ENCODE measurements around the gene DEPDC5. TPM values are rescaled to one million over a fixed set of nuclear protein-coding genes. Genes with fewer than 3 reads are reported as not detected.

DEPDC5 gene
- total and polyA plus RNA-seq, 9 of the 15 experiments (the other 6 are each of a cell fraction or from before 2014, with no cell fraction given) = 2.3 to 12.3 (median 10.7) TPM

DNA sequence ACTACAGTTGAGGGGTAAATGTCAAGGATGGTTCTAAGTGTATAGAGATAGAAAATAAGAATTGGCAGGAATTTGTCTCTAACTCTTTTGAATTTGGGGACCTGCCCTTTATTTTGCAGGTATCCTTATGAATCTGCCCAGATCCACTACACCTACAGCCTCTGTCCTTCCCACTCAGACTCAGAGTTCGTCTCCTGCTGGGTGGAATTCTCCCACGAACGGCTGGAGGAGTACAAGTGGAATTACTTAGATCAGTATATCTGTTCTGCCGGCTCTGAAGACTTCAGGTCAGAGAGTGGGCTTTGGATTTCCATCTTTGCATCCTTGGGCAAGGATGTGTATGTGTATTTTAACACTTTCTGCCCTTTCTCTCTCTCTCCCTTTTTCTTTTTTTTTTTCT is 89.7 kb downstream of the DEPDC5 start (continued):
- TF ChIP-seq, protein P1, sequence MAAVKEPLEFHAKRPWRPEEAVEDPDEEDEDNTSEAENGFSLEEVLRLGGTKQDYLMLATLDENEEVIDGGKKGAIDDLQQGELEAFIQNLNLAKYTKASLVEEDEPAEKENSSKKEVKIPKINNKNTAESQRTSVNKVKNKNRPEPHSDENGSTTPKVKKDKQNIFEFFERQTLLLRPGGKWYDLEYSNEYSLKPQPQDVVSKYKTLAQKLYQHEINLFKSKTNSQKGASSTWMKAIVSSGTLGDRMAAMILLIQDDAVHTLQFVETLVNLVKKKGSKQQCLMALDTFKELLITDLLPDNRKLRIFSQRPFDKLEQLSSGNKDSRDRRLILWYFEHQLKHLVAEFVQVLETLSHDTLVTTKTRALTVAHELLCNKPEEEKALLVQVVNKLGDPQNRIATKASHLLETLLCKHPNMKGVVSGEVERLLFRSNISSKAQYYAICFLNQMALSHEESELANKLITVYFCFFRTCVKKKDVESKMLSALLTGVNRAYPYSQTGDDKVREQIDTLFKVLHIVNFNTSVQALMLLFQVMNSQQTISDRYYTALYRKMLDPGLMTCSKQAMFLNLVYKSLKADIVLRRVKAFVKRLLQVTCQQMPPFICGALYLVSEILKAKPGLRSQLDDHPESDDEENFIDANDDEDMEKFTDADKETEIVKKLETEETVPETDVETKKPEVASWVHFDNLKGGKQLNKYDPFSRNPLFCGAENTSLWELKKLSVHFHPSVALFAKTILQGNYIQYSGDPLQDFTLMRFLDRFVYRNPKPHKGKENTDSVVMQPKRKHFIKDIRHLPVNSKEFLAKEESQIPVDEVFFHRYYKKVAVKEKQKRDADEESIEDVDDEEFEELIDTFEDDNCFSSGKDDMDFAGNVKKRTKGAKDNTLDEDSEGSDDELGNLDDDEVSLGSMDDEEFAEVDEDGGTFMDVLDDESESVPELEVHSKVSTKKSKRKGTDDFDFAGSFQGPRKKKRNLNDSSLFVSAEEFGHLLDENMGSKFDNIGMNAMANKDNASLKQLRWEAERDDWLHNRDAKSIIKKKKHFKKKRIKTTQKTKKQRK (IDR thresholded peaks at IDR 0.05; ENCODE audit: borderline replicate concordance, low read depth, low read length) = no peak
- TF ChIP-seq MEF2A (IDR thresholded peaks at IDR 0.05; ENCODE audit: control insufficient read depth, low read depth, low read length) = no peak
- TF ChIP-seq HDGF (IDR thresholded peaks at IDR 0.05) = no peak
- no peak for TF ChIP-seq SREBF1 (IDR thresholded peaks at IDR 0.05; ENCODE audit: borderline replicate concordance, low read depth, low read length)
- no peak for TF ChIP-seq PHF21A (IDR thresholded peaks at IDR 0.05; ENCODE audit: borderline replicate concordance, low read depth)
- no peak for TF ChIP-seq NFE2L1 (tag; IDR thresholded peaks at IDR 0.05; ENCODE audit: borderline replicate concordance, low read depth)
- no peak for TF ChIP-seq LARP7 (IDR thresholded peaks at IDR 0.05)
- TF ChIP-seq MYNN (IDR thresholded peaks at IDR 0.05) = no peak
- no peak for TF ChIP-seq MYNN (CRISPR knock-in tag; IDR thresholded peaks at IDR 0.05)

DNA sequence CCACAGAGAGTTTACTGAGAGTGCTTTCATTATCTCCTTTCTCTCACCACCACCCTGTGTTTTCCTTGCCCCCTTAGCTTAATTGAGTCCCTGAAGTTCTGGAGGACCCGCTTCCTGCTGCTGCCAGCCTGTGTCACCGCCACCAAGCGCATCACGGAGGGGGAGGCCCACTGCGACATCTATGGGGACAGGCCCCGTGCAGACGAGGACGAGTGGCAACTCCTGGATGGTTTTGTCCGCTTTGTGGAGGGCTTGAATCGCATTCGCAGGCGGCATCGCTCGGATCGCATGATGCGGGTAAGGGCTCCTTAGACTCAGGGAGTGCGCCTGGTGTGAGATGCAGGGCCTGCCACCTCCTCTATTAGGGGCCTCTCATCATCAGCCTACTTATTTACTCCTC is 91.1 kb downstream of the DEPDC5 start:
- no peaks in the 10 kb centered on the region for H4K20me1 ChIP-seq (replicated peaks; ENCODE audit: control insufficient read depth, insufficient read depth, low read length)
- no peak for ATAC-seq
- no TSS peak for BruUV-seq (replicated peaks)
- H3K27ac ChIP-seq (ENCODE audit: extremely low read depth, low read depth, low read length) = no peak overlapping the region
- H3K79me2 ChIP-seq (ENCODE audit: control insufficient read depth, insufficient read depth, low read length) = no peaks in the 10 kb centered on the region
- POLR2A ChIA-PET = interaction anchor here (0.6 kb wide), 1 partner anchor 103 kb away, joined by 3 read pairs; no protein-coding TSS in a partner anchor
- H3K36me3 ChIP-seq (ENCODE audit: control insufficient read depth, insufficient read depth, low read length) = peaks cover 54% of the 10 kb centered on the region; the same call in 2 of the 3 replicates
- no peaks in the 10 kb centered on the region for H3K9me3 ChIP-seq (replicated peaks; ENCODE audit: control insufficient read depth, insufficient read depth, low read depth, low read length)
- CTCF ChIA-PET (ENCODE audit: low intra/inter-chr PET ratio) = interaction anchor here (0.7 kb wide), 1 partner anchor 432 kb away, joined by 3 read pairs; no protein-coding TSS in a partner anchor
- H3K4me2 ChIP-seq (ENCODE audit: insufficient read depth, low read length) = no peak overlapping the region
- WGBS (ENCODE audit: insufficient coverage, low coverage, missing lambda C conversion rate) = 92% methylated on average over 5 of the region's 17 CpGs
- intact Hi-C loops (cut with micrococcal nuclease) (no loop called here), in situ Hi-C loops (cut with MboI) (no loop called here)
- DNase-seq (ENCODE audit: extremely low read depth in 1 of 4, low spot score in 3 of 4) = no peak
- no peak overlapping the region for H3K9ac ChIP-seq (ENCODE audit: insufficient read depth in 1 of 2, low read depth in 2 of 2, low read length in 2 of 2)
- no peak for FAIRE-seq
- H3K4me3 ChIP-seq = no peak overlapping the region
- H2AFZ ChIP-seq (ENCODE audit: low read depth, low read length) = no peak overlapping the region
- H3K4me1 ChIP-seq (replicated peaks in 1 of 2; ENCODE audit: control insufficient read depth in 2 of 2, insufficient read depth in 2 of 2, low read length in 2 of 2) = no peaks in the 10 kb centered on the region
- H3K27me3 ChIP-seq (ENCODE audit: control insufficient read depth in 2 of 2, insufficient read depth in 2 of 2, low read length in 2 of 2) = no peaks in the 10 kb centered on the region
- H3K9me1 ChIP-seq (ENCODE audit: control insufficient read depth, insufficient read depth, low read length) = no peaks in the 10 kb centered on the region
- TF ChIP-seq EP400 (IDR thresholded peaks at IDR 0.05) = no peak
- no peak for TF ChIP-seq NFIX (CRISPR knock-in tag; IDR thresholded peaks at IDR 0.05; ENCODE audit: low read depth)
- no peak for TF ChIP-seq KDM5B (IDR thresholded peaks at IDR 0.05; ENCODE audit: insufficient replicate concordance, low read depth, low read length)
- TF ChIP-seq, protein P2, sequence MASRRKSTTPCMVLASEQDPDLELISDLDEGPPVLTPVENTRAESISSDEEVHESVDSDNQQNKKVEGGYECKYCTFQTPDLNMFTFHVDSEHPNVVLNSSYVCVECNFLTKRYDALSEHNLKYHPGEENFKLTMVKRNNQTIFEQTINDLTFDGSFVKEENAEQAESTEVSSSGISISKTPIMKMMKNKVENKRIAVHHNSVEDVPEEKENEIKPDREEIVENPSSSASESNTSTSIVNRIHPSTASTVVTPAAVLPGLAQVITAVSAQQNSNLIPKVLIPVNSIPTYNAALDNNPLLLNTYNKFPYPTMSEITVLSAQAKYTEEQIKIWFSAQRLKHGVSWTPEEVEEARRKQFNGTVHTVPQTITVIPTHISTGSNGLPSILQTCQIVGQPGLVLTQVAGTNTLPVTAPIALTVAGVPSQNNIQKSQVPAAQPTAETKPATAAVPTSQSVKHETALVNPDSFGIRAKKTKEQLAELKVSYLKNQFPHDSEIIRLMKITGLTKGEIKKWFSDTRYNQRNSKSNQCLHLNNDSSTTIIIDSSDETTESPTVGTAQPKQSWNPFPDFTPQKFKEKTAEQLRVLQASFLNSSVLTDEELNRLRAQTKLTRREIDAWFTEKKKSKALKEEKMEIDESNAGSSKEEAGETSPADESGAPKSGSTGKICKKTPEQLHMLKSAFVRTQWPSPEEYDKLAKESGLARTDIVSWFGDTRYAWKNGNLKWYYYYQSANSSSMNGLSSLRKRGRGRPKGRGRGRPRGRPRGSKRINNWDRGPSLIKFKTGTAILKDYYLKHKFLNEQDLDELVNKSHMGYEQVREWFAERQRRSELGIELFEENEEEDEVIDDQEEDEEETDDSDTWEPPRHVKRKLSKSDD (conservative IDR thresholded peaks at IDR 0.05; ENCODE audit: low read length) = no peak
- TF ChIP-seq CBX8 (IDR thresholded peaks at IDR 0.05; ENCODE audit: borderline replicate concordance, extremely low read depth, low read depth, low read length, poor library complexity, severe bottlenecking) = no peak
- no peak for TF ChIP-seq ZNF324 (CRISPR knock-in tag; IDR thresholded peaks at IDR 0.05)
- TF ChIP-seq SRSF3 (IDR thresholded peaks at IDR 0.05; ENCODE audit: insufficient read depth, low read length) = no peak
- no peak for TF ChIP-seq CBFA2T2 (conservative IDR thresholded peaks at IDR 0.05)

All from K562 (cell line).